ENCODE data around the gene NKG7.
"Not testable (repeated sequence)": the region's sequence is repeated elsewhere in the genome, so short reads cannot be mapped to it uniquely, and the experiment has no call there.

The NKG7 gene

GRCh38 chr19:51399231-51399630 lies 26.8 kb upstream of the NKG7 start:
- FAIRE-seq (no peak), DNase-seq (ENCODE audit: insufficient read length, low spot score) (no peak)
- no peak for TF ChIP-seq POLR2A (IDR thresholded peaks at IDR 0.05; ENCODE audit: low read depth, low read length)

GRCh38 chr19:51398096-51398704 lies 25.7 kb upstream of the NKG7 start:
- FAIRE-seq: no peak
- no peak for TF ChIP-seq POLR2A (IDR thresholded peaks at IDR 0.05; ENCODE audit: low read depth, low read length)
- peak; percentile 14 for DNase-seq (ENCODE audit: insufficient read length, low spot score)

GRCh38 chr19:51397453-51397852 lies 25.0 kb upstream of the NKG7 start:
- not testable (repeated sequence) for FAIRE-seq; DNase-seq (ENCODE audit: insufficient read length, low spot score)

GRCh38 chr19:51396175-51396574 lies 23.7 kb upstream of the NKG7 start:
- FAIRE-seq (no peak), DNase-seq (ENCODE audit: insufficient read length, low spot score) (no peak)
- no peak for TF ChIP-seq POLR2A (IDR thresholded peaks at IDR 0.05; ENCODE audit: low read depth, low read length)

GRCh38 chr19:51394050-51394836 lies 21.8 kb upstream of the NKG7 start:
- DNase-seq (ENCODE audit: insufficient read length, low spot score) (peak; percentile 75), FAIRE-seq (peak; percentile 85)
- TF ChIP-seq POLR2A (IDR thresholded peaks at IDR 0.05; ENCODE audit: low read depth, low read length): peak; percentile 27; the same call in 1 of the 2 replicates

- no peak for TF ChIP-seq POLR2A (IDR thresholded peaks at IDR 0.05; ENCODE audit: low read depth, low read length)
- DNase-seq (ENCODE audit: insufficient read length, low spot score): no peak
- no peak for FAIRE-seq
These were observed 20.2 kb upstream of the NKG7 start for GRCh38 chr19:51392701-51393100.

- TF ChIP-seq POLR2A (IDR thresholded peaks at IDR 0.05; ENCODE audit: low read depth, low read length): no peak
- DNase-seq (ENCODE audit: insufficient read length, low spot score): no peak
- FAIRE-seq: no peak
These were observed 18.7 kb upstream of the NKG7 start for GRCh38 chr19:51391073-51391611.

GRCh38 chr19:51389143-51389542 lies 16.7 kb upstream of the NKG7 start:
- DNase-seq (ENCODE audit: insufficient read length, low spot score) (no peak), FAIRE-seq (no peak)
- TF ChIP-seq POLR2A (IDR thresholded peaks at IDR 0.05; ENCODE audit: low read depth, low read length): no peak

GRCh38 chr19:51387924-51388389 lies 15.5 kb upstream of the NKG7 start, which contains the start of gene LIM2:
Gene LIM2, minus strand, starts transcription at chr19:51387974. Its CDS starts 531 bp downstream, at chr19:51387443.
- no peak for TF ChIP-seq POLR2A (IDR thresholded peaks at IDR 0.05; ENCODE audit: low read depth, low read length)
- FAIRE-seq (no peak), DNase-seq (ENCODE audit: insufficient read length, low spot score) (no peak)

- no peak for TF ChIP-seq POLR2A (IDR thresholded peaks at IDR 0.05; ENCODE audit: low read depth, low read length)
- DNase-seq (ENCODE audit: insufficient read length, low spot score) (no peak), FAIRE-seq (no peak)
These were observed 14.5 kb upstream of the NKG7 start for GRCh38 chr19:51386882-51387520.

GRCh38 chr19:51382004-51382403 lies 9.6 kb upstream of the NKG7 start:
- TF ChIP-seq POLR2A (IDR thresholded peaks at IDR 0.05; ENCODE audit: low read depth, low read length): no peak
- DNase-seq (ENCODE audit: insufficient read length, low spot score): no peak
- FAIRE-seq: no peak

- FAIRE-seq (no peak), DNase-seq (ENCODE audit: insufficient read length, low spot score) (no peak)
- TF ChIP-seq POLR2A (IDR thresholded peaks at IDR 0.05; ENCODE audit: low read depth, low read length): no peak
These were observed 7.9 kb upstream of the NKG7 start for GRCh38 chr19:51380379-51380778.

GRCh38 chr19:51377422-51377821 lies 5.0 kb upstream of the NKG7 start:
- TF ChIP-seq POLR2A (IDR thresholded peaks at IDR 0.05; ENCODE audit: low read depth, low read length): no peak

More at GRCh38 chr19:51377422-51377821, 5.0 kb upstream of the NKG7 start:
- DNase-seq (ENCODE audit: insufficient read length, low spot score) (no peak), FAIRE-seq (no peak)
